Activated CD4-positive, alpha-beta T cell treated with anti-CD3 and anti-CD28 coated beads for 4 hours (primary cell): ENCODE results near the gene KCNE1.

Experiments used
- DNase-seq, 2 donors: peaks; one replicate each; pipeline ENCODE4 v3.0.0-alpha.2; 2020

KCNE1 gene

GRCh38 chr21:34534522-34534921 lies 22.5 kb upstream of the KCNE1 start:
- DNase-seq = no peak

- no peak for DNase-seq
Observed at GRCh38 chr21:34533938-34534337, 21.9 kb upstream of the KCNE1 start.

GRCh38 chr21:34531399-34531798 lies 19.4 kb upstream of the KCNE1 start:
- DNase-seq = no peak

GRCh38 chr21:34530261-34530660 lies 18.3 kb upstream of the KCNE1 start:
- no peak for DNase-seq

GRCh38 chr21:34528131-34528561 lies 16.1 kb upstream of the KCNE1 start:
- no peak for DNase-seq

- DNase-seq = peak; percentile 29 to 51
Observed at GRCh38 chr21:34526618-34527290, 14.7 kb upstream of the KCNE1 start.

- DNase-seq = no peak
Observed at GRCh38 chr21:34526241-34526617, 14.2 kb upstream of the KCNE1 start.

- DNase-seq = no peak
Observed at GRCh38 chr21:34524646-34525601, 12.9 kb upstream of the KCNE1 start.

- DNase-seq = no peak
Observed at GRCh38 chr21:34523019-34523555, 11.1 kb upstream of the KCNE1 start.

GRCh38 chr21:34522284-34522683 lies 10.3 kb upstream of the KCNE1 start:
- no peak for DNase-seq

GRCh38 chr21:34521561-34521960 lies 9.6 kb upstream of the KCNE1 start:
- DNase-seq = no peak

GRCh38 chr21:34520764-34521508 lies 8.9 kb upstream of the KCNE1 start:
- DNase-seq = no peak

GRCh38 chr21:34520281-34520680 lies 8.3 kb upstream of the KCNE1 start:
- DNase-seq = no peak

GRCh38 chr21:34519694-34520093 lies 7.7 kb upstream of the KCNE1 start:
- no peak for DNase-seq

GRCh38 chr21:34519016-34519415 lies 7.0 kb upstream of the KCNE1 start:
- DNase-seq = no peak

- DNase-seq = no peak
Observed at GRCh38 chr21:34518301-34518700, 6.3 kb upstream of the KCNE1 start.

GRCh38 chr21:34517491-34518245 lies 5.7 kb upstream of the KCNE1 start:
- DNase-seq = no peak

GRCh38 chr21:34517039-34517438 lies 5.0 kb upstream of the KCNE1 start:
- DNase-seq = no peak

GRCh38 chr21:34514576-34515115 lies 2.6 kb upstream of the KCNE1 start:
- no peak for DNase-seq

- DNase-seq = no peak
Observed at GRCh38 chr21:34513129-34513675, 1.2 kb upstream of the KCNE1 start.

- DNase-seq = no peak
Observed at GRCh38 chr21:34511181-34511580, 829 bp downstream of the KCNE1 start.
